Gastroesophageal sphincter (tissue), 3 donors: ENCODE measurements around the gene PSMB3.

Source experiments
- EP300 ChIP-seq: sonication (generic); formaldehyde crosslinking; IDR thresholded peaks from one replicate; pipeline ENCODE4 v1.6.1; 2017; ENCODE audit warnings: antibody characterized with exemption, mild to moderate bottlenecking
- TF ChIP-seq, protein P1 (sequence below), 4 experiments: fragments of 200-600 bp in 2 of 4; fragments of 450-650 bp in 2 of 4; sonication (generic) in 1 of 4; IDR thresholded peaks; one replicate each; pipeline ENCODE4 v1.5.1; 2017 to 2019; ENCODE audit warnings: antibody characterized with exemption in 4 of 4, mild to moderate bottlenecking in 2 of 4, moderate library complexity in 2 of 4

GRCh38 chr17:38749223-38750043 lies 3.1 kb upstream of the PSMB3 start:
- TF ChIP-seq, protein P1, sequence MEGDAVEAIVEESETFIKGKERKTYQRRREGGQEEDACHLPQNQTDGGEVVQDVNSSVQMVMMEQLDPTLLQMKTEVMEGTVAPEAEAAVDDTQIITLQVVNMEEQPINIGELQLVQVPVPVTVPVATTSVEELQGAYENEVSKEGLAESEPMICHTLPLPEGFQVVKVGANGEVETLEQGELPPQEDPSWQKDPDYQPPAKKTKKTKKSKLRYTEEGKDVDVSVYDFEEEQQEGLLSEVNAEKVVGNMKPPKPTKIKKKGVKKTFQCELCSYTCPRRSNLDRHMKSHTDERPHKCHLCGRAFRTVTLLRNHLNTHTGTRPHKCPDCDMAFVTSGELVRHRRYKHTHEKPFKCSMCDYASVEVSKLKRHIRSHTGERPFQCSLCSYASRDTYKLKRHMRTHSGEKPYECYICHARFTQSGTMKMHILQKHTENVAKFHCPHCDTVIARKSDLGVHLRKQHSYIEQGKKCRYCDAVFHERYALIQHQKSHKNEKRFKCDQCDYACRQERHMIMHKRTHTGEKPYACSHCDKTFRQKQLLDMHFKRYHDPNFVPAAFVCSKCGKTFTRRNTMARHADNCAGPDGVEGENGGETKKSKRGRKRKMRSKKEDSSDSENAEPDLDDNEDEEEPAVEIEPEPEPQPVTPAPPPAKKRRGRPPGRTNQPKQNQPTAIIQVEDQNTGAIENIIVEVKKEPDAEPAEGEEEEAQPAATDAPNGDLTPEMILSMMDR (IDR thresholded peaks at IDR 0.05), result peak in 2 of 4 experiments; percentile 2 to 35
- TF ChIP-seq EP300, result no peak
